ENCODE measurements around the gene GSDME. TPM values are rescaled to one million over a fixed set of nuclear protein-coding genes. Genes with fewer than 3 reads are reported as not detected.

Gene GSDME
- total RNA-seq, 1 donor from 2014 or later, result 9.6 TPM

DNA sequence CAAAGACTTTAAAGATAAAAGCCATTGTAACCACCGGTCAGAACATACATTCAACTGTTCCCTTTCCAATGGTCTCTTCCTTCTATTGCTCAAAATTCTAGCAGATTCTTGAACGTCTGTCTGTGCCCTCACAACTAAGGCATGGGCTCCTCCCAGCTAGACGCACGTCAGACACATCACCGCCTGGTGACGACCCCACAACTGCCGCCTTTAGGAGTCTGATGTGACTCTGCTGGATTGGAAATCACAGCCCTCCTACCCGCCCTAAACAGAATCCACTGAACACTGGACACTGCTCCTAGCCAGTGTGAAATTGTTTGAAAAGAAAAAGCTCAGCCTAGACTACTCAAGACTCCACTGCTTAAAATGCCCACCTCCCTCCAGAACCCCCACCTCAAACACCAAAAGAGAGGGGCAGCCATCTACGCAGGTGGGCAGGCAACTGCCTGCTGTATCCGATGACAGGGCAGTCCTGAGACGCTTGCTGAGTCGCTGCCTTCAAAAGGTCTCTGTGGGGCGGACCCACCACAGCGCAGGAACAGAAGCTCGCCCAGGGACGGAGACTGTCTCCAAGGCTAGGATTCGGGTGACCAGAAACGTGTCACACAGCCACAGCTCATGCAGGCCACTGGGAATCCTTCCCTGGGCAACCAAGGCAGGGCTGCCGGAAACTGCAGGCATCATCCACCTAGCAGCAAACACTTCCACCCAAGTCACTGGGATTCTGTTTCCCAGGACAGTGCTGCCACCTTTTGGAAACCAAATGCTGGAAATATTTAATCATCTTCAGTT lies 34.7 kb downstream of the GSDME start:
- intact Hi-C loops (cut with micrococcal nuclease), result loop anchor here (10.0 kb wide), 1 partner anchor 1672 kb away; no protein-coding TSS in a partner anchor
- H3K9me3 Mint-ChIP-seq, result no peaks in the 10 kb centered on the region
- DNase-seq (ENCODE audit: low spot score), result no peak
- H3K36me3 Mint-ChIP-seq (ENCODE audit: low read depth), result no peaks in the 10 kb centered on the region
- no peak overlapping the region for H3K27ac Mint-ChIP-seq
- peaks cover 11% of the 10 kb centered on the region for H3K4me1 Mint-ChIP-seq (ENCODE audit: low read depth)
- H3K27me3 Mint-ChIP-seq (ENCODE audit: low read depth), result no peaks in the 10 kb centered on the region
- H3K4me3 Mint-ChIP-seq (ENCODE audit: low read depth), result no peak overlapping the region

DNA sequence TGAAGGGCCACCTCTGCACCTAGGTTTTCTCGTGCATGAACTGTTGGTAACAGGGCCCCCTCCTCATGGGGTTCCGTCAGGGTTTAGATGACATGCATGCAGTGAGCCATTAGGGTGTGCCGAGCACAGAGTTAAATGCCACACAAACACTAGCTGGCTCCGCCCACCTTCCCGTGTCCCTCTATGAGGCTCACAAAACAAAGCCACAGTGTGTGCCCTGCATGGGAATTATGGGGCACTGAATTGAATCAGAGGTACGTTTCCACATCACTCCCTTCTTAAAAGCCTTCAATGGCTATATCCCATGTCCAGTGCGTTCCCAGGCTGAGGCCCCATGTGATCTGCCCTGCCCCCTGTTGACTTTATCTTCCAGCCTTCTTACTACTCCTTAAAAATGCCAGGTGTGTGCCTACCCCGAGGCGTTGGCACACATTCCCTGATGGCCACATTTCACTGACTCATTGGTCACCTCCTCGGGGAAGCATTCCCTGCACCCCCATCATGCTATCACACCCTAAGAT lies 35.7 kb downstream of the GSDME start:
- intact Hi-C loops (cut with micrococcal nuclease), result loop anchor here (10.0 kb wide), 1 partner anchor 1673 kb away; no protein-coding TSS in a partner anchor
- Mint-ChIP-seq H3K27me3 (ENCODE audit: low read depth) (no peaks in the 10 kb centered on the region), H3K27ac (no peak overlapping the region), H3K4me3 (ENCODE audit: low read depth) (no peak overlapping the region), H3K4me1 (ENCODE audit: low read depth) (peaks cover 4% of the 10 kb centered on the region), H3K36me3 (ENCODE audit: low read depth) (no peaks in the 10 kb centered on the region), H3K9me3 (no peaks in the 10 kb centered on the region)
- no peak for DNase-seq (ENCODE audit: low spot score)

DNA sequence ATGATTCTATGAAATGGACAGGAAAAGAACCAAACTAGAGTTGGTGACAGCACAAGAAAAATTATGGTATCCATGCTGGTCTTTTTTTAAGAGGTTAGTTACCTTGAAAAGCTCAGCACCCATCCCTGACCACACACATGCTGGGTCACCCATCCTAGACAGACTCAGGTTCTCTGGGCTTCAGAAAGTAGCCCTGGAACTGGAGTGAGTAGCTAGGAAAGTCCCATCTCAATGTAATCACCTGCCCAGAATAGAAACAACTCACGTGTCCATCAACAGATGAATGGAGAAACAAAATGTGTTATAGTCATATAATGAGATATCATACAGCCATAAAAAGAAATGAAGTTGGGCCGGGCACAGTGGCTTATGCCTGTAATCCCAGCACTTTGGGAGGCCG lies 37.0 kb downstream of the GSDME start:
- no peak for DNase-seq (ENCODE audit: low spot score)
- Mint-ChIP-seq H3K27me3 (ENCODE audit: low read depth) (no peaks in the 10 kb centered on the region), H3K4me3 (ENCODE audit: low read depth) (no peak overlapping the region), H3K4me1 (ENCODE audit: low read depth) (peaks cover 13% of the 10 kb centered on the region), H3K36me3 (ENCODE audit: low read depth) (no peaks in the 10 kb centered on the region), H3K9me3 (no peaks in the 10 kb centered on the region), H3K27ac (no peak overlapping the region)
- intact Hi-C loops (cut with micrococcal nuclease), result loop anchor here (10.0 kb wide), 1 partner anchor 1675 kb away; no protein-coding TSS in a partner anchor

DNA sequence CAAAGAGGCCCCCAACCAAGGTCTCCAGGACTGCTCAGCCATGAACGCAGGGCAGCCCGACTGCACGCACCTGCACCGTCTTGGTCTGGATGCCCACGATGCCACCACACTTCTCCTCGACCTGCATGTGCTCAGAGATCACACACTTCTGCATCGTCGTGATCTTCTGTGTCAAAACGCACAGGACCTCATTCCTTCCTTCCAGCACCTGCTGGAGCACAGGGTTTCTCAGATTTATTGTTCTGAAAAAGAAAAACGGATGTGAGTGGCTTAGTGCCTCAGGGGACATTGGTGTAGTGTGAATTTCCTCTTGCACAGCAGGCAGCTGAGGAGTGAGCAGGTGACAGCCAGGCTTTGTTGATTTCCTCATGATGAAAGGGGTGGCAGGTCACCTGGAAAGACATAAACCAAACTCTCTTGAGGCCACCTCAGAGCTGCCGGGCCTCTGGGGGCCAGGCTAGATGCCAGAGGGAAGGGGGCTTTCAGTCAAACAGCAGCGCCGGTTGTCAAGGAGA lies 38.2 kb downstream of the GSDME start:
- DNase-seq (ENCODE audit: low spot score), result no peak
- intact Hi-C loops (cut with micrococcal nuclease), result loop anchor here (5.0 kb wide), 1 partner anchor 38 kb away; the partner anchor contains the start of gene GSDME
- Mint-ChIP-seq H3K27me3 (ENCODE audit: low read depth) (no peaks in the 10 kb centered on the region), H3K9me3 (no peaks in the 10 kb centered on the region), H3K27ac (no peak overlapping the region), H3K4me3 (ENCODE audit: low read depth) (no peak overlapping the region), H3K4me1 (ENCODE audit: low read depth) (peaks cover 20% of the 10 kb centered on the region), H3K36me3 (ENCODE audit: low read depth) (no peaks in the 10 kb centered on the region)

DNA sequence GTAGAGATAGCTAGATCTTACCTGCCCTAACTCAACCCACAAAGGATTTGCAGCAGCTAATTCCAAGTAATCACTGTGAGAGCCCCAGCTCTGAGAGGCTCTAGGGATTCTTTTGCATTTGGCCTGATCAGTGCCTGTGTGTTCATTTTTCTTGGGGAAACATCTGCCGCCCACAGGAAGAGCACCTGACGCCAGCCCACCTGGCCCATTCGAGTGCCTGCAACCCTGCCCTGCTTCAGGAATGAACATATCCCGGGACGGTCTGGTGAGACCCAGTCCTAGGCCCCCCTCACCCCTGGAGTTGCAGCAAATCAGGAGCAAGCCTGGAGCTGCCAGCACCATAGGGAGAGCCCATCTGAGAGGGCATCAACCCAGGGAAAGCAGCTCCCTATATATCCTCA lies 38.8 kb downstream of the GSDME start:
- DNase-seq (ENCODE audit: low spot score), result no peak
- no peak overlapping the region for H3K4me3 Mint-ChIP-seq (ENCODE audit: low read depth)
- H3K9me3 Mint-ChIP-seq, result no peaks in the 10 kb centered on the region
- no peaks in the 10 kb centered on the region for H3K27me3 Mint-ChIP-seq (ENCODE audit: low read depth)
- peaks cover 20% of the 10 kb centered on the region for H3K4me1 Mint-ChIP-seq (ENCODE audit: low read depth)
- intact Hi-C loops (cut with micrococcal nuclease), result loop anchor here (5.0 kb wide), 1 partner anchor 39 kb away; the partner anchor contains the start of gene GSDME
- H3K36me3 Mint-ChIP-seq (ENCODE audit: low read depth), result no peaks in the 10 kb centered on the region
- H3K27ac Mint-ChIP-seq, result no peak overlapping the region

DNA sequence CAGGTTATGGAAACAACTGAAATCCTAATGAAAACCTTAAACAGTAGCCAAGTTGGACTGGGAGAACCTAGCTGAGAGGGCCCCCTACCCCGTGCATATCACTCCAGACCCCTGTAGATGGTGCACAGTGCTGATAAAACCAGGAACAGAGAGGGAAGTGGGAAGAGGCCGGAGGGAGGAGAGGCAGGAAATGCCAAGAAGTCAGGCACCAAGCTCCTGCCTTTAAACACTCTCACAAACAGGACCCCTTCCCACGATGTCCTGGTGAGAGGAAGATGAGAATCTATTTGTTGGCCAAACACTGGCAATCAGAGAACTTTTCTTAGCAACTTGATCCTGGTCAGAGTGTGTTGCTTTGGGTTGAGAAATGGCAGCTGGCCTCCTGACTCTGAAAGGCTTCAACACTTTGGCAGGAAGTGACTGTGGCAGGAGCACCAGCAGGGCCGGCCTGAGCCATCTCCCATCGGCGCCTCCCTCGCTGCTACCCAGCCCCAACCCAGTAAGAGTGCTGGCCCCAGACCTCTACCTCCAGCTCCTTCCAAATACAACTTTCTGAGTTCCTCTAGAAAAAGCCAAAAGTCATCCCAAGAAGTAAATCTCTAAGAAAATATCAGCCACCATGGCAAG lies 39.5 kb downstream of the GSDME start:
- Mint-ChIP-seq H3K9me3 (no peaks in the 10 kb centered on the region), H3K4me3 (ENCODE audit: low read depth) (no peak overlapping the region), H3K4me1 (ENCODE audit: low read depth) (peaks cover 20% of the 10 kb centered on the region), H3K36me3 (ENCODE audit: low read depth) (no peaks in the 10 kb centered on the region), H3K27me3 (ENCODE audit: low read depth) (no peaks in the 10 kb centered on the region), H3K27ac (no peak overlapping the region)
- no peak for DNase-seq (ENCODE audit: low spot score)
- intact Hi-C loops (cut with micrococcal nuclease), result loop anchor here (5.0 kb wide), 1 partner anchor 39 kb away; the partner anchor contains the start of gene GSDME

DNA sequence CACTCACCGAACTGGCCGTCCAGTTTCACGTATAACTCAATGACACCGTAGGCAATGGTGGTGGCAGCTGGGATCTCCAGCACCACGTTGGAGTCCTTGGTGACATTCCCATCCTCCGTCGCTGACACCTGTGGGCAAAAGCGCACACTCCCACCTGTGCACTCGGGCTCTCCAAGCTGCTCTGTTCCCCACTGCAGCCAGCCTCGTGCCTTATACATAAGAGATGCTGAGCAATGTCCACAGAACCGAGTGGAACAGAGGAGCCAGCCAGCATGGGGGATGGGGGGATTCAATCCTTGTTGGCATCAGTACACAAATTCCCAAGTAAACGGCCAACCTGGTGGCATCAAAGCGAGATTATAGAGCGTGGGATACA lies 40.0 kb downstream of the GSDME start:
- intact Hi-C loops (cut with micrococcal nuclease), result loop anchor here (5.0 kb wide), 1 partner anchor 40 kb away; the partner anchor contains the start of gene GSDME

DNA sequence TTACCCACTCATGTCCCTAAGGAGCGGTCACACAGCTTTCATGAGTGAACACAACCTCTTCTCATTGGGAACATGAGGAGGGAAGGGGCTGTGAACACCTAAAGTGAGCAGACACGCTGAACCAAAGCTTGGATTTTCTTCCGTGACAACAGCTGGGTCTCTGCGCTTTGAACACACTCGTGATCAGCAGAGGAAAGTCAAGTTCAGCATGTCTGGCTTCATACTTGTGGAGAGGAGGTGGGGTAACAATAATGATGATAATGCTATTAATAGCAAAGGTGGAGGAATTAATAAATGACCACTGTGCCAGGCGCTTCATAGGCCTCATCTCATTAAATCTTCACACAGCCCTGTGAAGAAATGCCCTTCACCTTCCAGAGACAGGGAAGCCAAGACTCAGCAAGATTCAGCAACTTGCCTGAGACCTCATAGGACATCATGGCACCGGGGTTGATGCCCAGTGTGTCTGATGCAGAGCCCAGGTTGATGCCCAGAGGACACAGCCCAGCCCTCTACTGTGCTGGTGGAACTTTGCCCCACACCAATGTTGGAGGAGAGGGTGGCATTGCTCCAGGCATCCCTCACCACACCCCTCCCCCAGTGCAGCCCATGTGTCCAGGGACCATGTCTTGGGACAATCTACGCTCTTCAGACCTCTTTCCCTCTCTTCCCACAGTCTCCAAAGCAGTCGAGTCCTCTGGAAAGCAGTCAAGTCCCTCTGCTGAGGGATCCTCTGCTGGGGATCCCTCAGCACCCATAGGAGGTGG lies 40.6 kb downstream of the GSDME start:
- no peak overlapping the region for H3K27ac Mint-ChIP-seq
- no peaks in the 10 kb centered on the region for H3K9me3 Mint-ChIP-seq
- H3K36me3 Mint-ChIP-seq (ENCODE audit: low read depth), result no peaks in the 10 kb centered on the region
- no peaks in the 10 kb centered on the region for H3K27me3 Mint-ChIP-seq (ENCODE audit: low read depth)
- no peak for DNase-seq (ENCODE audit: low spot score)
- peaks cover 20% of the 10 kb centered on the region for H3K4me1 Mint-ChIP-seq (ENCODE audit: low read depth)
- intact Hi-C loops (cut with micrococcal nuclease), result loop anchor here (5.0 kb wide), 1 partner anchor 41 kb away; the partner anchor contains the start of gene GSDME
- no peak overlapping the region for H3K4me3 Mint-ChIP-seq (ENCODE audit: low read depth)

More for the DNA sequence above, 40.0 kb downstream of the GSDME start:
- H3K4me3 Mint-ChIP-seq (ENCODE audit: low read depth), result no peak overlapping the region
- no peaks in the 10 kb centered on the region for H3K36me3 Mint-ChIP-seq (ENCODE audit: low read depth)
- no peaks in the 10 kb centered on the region for H3K27me3 Mint-ChIP-seq (ENCODE audit: low read depth)
- H3K9me3 Mint-ChIP-seq, result no peaks in the 10 kb centered on the region
- H3K4me1 Mint-ChIP-seq (ENCODE audit: low read depth), result peaks cover 20% of the 10 kb centered on the region
- no peak for DNase-seq (ENCODE audit: low spot score)
- no peak overlapping the region for H3K27ac Mint-ChIP-seq

DNA sequence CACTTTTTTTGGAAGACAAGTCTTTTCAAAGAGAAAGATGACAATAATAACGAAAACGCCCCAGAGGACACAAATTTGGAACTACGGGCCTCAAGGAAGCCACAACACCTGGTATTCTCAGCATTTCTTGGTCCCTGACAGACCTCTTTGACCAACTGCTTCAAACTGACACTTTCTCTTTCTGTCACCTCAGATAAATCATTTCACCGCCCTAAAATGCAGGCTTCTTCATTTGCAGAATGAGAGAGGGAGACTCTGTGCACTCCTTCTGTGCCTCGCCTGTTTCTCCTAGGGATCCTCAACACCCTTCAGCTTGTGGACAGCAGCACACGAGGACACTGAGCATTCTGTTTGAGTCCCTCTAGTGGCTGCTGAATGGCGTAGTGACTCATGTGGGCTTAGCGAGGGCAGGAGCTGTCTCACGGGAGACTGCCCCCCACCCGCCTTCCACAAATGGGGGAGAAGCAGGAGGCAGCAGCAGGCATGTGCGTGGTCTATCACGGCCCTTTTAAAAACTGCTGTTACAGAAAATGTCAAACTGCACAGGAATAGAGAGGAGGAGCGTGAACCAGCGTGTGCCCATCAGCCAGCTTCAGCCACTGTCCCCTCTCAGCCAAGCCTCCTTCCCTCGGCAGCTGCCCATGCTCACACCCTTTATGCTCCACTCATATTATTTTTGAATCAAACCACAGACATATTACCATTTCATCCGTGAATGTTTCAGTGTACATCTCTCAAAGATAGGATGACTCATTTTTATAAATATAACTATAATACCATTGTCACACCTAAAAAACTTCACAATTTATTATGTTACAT lies 41.4 kb downstream of the GSDME start:
- DNase-seq (ENCODE audit: low spot score), result no peak
- intact Hi-C loops (cut with micrococcal nuclease), result loop anchor here (5.0 kb wide), 1 partner anchor 41 kb away; the partner anchor contains the start of gene GSDME
- Mint-ChIP-seq H3K36me3 (ENCODE audit: low read depth) (no peaks in the 10 kb centered on the region), H3K27me3 (ENCODE audit: low read depth) (no peaks in the 10 kb centered on the region), H3K9me3 (no peaks in the 10 kb centered on the region), H3K4me3 (ENCODE audit: low read depth) (no peak overlapping the region), H3K27ac (no peak overlapping the region), H3K4me1 (ENCODE audit: low read depth) (peaks cover 20% of the 10 kb centered on the region)

DNA sequence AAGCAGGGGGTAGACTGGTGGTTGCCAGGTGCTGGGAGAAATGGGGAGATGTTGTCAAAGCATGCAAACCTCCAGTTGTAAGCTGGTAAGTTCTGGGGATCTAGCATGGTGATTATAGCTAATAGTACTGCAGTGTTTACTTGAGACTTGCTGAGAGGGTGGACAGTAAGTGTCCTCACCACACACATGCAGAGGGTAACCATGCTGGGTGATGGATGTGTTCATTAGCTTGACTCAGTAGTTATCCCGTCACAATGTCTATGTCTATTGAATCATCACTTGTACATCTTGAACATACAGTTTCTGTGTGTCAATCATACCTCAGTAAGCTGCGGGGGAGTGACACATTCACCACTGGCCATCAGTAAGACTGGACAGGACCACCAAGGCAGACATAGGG lies 42.1 kb downstream of the GSDME start:
- H3K9me3 Mint-ChIP-seq, result no peaks in the 10 kb centered on the region
- H3K36me3 Mint-ChIP-seq (ENCODE audit: low read depth), result no peaks in the 10 kb centered on the region
- no peak for DNase-seq (ENCODE audit: low spot score)
- intact Hi-C loops (cut with micrococcal nuclease), result loop anchor here (5.0 kb wide), 1 partner anchor 42 kb away; the partner anchor contains the start of gene GSDME
- H3K27me3 Mint-ChIP-seq (ENCODE audit: low read depth), result no peaks in the 10 kb centered on the region
- H3K27ac Mint-ChIP-seq, result no peak overlapping the region
- H3K4me1 Mint-ChIP-seq (ENCODE audit: low read depth), result peaks cover 20% of the 10 kb centered on the region
- H3K4me3 Mint-ChIP-seq (ENCODE audit: low read depth), result no peak overlapping the region

DNA sequence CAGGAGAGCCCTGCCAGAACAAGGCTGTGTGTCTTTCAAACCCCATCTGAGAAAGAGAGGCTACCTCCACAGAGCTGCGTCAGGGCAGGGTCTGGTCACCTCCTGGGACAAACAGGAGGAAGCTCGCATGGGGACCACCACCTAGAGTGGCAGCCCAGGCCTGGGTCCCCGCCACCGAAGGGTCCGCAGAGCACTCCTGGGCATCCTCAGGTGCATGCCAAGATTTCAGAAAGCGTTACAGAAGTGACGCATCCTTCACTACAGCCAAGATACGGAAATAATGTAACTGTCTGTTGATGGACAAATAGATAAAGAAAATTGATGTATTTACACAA lies 42.6 kb downstream of the GSDME start:
- intact Hi-C loops (cut with micrococcal nuclease), result loop anchor here (5.0 kb wide), 1 partner anchor 43 kb away; the partner anchor contains the start of gene GSDME
- Mint-ChIP-seq H3K36me3 (ENCODE audit: low read depth) (no peaks in the 10 kb centered on the region), H3K27ac (no peak overlapping the region), H3K4me3 (ENCODE audit: low read depth) (no peak overlapping the region), H3K27me3 (ENCODE audit: low read depth) (no peaks in the 10 kb centered on the region), H3K4me1 (ENCODE audit: low read depth) (peaks cover 20% of the 10 kb centered on the region), H3K9me3 (no peaks in the 10 kb centered on the region)
- DNase-seq (ENCODE audit: low spot score), result no peak

Measured in activated T-helper 2 cell treated with anti-CD3 and anti-CD28 coated beads, Interferon-gamma antibody, Interleukin-2, Interleukin-4, amounts not matched to agents 10 μg/mL and 5 μg/mL and 100 μg/mL, durations not matched to agents 14 hours and 24 hours and 36 hours (primary cell).